Measurements from ENCODE around the gene DNAJC13. TPM values are rescaled to one million over a fixed set of nuclear protein-coding genes. Genes with fewer than 3 reads are reported as not detected.

The DNAJC13 gene
- total RNA-seq, 4 donors from 2014 or later: 43.6 to 73.7 (median 61.1) TPM

DNA sequence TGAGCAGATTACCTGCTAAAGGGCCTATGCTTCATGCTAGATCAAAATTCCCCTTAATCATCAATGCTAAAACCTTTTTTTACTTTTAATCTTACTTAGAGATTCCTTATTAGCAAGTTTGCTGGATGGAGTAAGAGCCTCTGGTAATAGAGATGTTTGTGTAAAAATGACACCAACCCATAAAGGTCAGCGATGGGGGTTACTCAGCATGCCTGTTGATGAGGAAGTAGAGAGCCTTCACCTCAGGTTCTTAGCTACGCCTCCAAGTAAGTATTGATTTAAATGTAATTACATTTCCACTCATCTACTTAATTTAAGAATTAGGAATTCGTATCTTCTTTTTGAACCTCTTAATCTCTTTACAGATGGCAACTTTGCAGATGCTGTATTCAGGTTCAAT, 38.8 kb downstream of the DNAJC13 start:
- no peak overlapping the region for H3K4me3 ChIP-seq
- no peak overlapping the region for H3K27ac ChIP-seq
- TF ChIP-seq POLR2A (IDR thresholded peaks at IDR 0.05): no peak
- TF ChIP-seq, protein P1, sequence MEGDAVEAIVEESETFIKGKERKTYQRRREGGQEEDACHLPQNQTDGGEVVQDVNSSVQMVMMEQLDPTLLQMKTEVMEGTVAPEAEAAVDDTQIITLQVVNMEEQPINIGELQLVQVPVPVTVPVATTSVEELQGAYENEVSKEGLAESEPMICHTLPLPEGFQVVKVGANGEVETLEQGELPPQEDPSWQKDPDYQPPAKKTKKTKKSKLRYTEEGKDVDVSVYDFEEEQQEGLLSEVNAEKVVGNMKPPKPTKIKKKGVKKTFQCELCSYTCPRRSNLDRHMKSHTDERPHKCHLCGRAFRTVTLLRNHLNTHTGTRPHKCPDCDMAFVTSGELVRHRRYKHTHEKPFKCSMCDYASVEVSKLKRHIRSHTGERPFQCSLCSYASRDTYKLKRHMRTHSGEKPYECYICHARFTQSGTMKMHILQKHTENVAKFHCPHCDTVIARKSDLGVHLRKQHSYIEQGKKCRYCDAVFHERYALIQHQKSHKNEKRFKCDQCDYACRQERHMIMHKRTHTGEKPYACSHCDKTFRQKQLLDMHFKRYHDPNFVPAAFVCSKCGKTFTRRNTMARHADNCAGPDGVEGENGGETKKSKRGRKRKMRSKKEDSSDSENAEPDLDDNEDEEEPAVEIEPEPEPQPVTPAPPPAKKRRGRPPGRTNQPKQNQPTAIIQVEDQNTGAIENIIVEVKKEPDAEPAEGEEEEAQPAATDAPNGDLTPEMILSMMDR (IDR thresholded peaks at IDR 0.05): no peak
- TF ChIP-seq EP300 (IDR thresholded peaks at IDR 0.05): no peak
- TF ChIP-seq POLR2AphosphoS5 (IDR thresholded peaks at IDR 0.05): no peak
- H3K27me3 ChIP-seq: no peaks in the 10 kb centered on the region
- no peaks in the 10 kb centered on the region for H3K9me3 ChIP-seq
- WGBS, 2 donors (ENCODE audit: low coverage in 1 of 2): 91 to 97% methylated on average over 3 of the region's 3 CpGs
- no peaks in the 10 kb centered on the region for H3K4me1 ChIP-seq
- H3K36me3 ChIP-seq: peaks cover 4 to 91% of the 10 kb centered on the region in 2 donors
- no peak for ATAC-seq

DNA sequence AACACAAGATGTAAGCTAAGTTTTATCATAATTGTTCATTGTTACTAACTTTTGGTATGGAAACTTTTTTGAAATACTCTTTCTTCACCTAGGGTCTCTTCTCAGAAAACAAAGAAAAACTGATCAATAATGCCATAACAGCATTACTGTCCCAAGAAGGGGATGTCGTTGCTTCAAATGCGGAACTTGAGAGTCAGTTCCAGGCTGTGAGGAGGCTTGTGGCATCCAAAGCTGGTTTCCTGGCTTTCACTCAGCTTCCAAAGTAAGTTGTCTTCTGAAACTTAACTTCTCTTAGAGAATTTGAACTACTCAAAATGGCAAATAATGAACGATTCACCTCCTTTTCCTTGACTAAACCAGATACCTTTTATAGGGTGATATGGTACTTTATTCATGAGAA, 39.3 kb downstream of the DNAJC13 start:
- ATAC-seq: no peak
- Histone ChIP-seq H3K27me3 (no peaks in the 10 kb centered on the region), H3K27ac (no peak overlapping the region), H3K36me3 (peaks cover 4 to 94% of the 10 kb centered on the region in 2 donors), H3K4me3 (no peak overlapping the region), H3K4me1 (no peaks in the 10 kb centered on the region), H3K9me3 (no peaks in the 10 kb centered on the region)
- TF ChIP-seq, protein P1 (IDR thresholded peaks at IDR 0.05): no peak
- TF ChIP-seq POLR2A (IDR thresholded peaks at IDR 0.05) (no peak), EP300 (IDR thresholded peaks at IDR 0.05) (no peak), POLR2AphosphoS5 (IDR thresholded peaks at IDR 0.05) (no peak)
- WGBS, 2 donors (ENCODE audit: low coverage in 1 of 2): 91 to 100% methylated on average over 1 to 3 of the region's 3 CpGs

DNA sequence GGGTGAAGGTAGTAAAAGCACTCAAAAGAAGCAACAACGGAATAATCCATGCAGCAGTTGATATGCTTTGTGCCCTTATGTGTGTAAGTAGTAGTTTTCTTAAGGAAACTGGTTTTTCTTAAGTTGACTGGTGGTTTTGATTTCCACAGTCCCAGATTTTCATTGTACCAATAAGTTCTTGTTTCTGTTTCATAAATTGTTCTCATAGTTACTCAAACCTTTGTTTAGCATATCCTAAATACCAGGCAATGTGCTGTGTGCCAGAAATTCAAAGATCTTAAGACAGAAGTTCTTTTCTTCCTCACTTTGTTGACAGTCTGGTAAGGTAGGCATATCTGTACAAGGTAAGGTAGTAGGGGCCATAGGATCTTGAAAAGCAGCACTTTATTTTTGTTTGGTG, 40.0 kb downstream of the DNAJC13 start:
- TF ChIP-seq, protein P1 (IDR thresholded peaks at IDR 0.05): no peak
- TF ChIP-seq EP300 (IDR thresholded peaks at IDR 0.05) (no peak), POLR2A (IDR thresholded peaks at IDR 0.05) (no peak), POLR2AphosphoS5 (IDR thresholded peaks at IDR 0.05) (no peak)
- Histone ChIP-seq H3K4me3 (no peak overlapping the region), H3K27me3 (no peaks in the 10 kb centered on the region), H3K27ac (no peak overlapping the region), H3K4me1 (no peaks in the 10 kb centered on the region), H3K9me3 (no peaks in the 10 kb centered on the region), H3K36me3 (peaks cover 4 to 93% of the 10 kb centered on the region in 2 donors)
- no peak for ATAC-seq
- 94 to 95% methylated on average over 1 of the region's 1 CpG for WGBS, 2 donors (ENCODE audit: low coverage in 1 of 2)

DNA sequence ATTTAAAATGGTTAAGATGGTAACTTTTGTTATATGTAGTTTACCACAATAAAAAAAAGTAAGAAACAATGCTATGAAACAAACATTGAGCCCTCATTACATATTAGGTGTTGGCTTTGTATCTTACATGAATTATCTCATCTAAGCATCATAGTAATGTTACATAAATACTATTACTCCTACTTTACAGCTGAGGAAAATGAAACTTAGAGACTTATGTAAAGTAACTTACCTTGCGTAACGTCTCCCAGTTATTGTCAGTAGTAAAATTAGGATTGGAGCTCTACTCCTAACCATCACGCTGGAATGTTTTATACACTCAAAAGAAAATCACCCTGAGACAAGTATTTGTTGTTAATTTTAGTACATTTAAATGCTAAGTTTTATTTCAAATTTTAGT, 42.2 kb downstream of the DNAJC13 start:
- Histone ChIP-seq H3K9me3 (no peaks in the 10 kb centered on the region), H3K27ac (no peak overlapping the region), H3K27me3 (no peaks in the 10 kb centered on the region), H3K4me3 (no peak overlapping the region), H3K4me1 (no peaks in the 10 kb centered on the region), H3K36me3 (peaks cover 4 to 96% of the 10 kb centered on the region in 2 donors)
- 92 to 98% methylated on average over 3 of the region's 3 CpGs for WGBS, 2 donors (ENCODE audit: low coverage in 1 of 2)
- ATAC-seq: no peak
- TF ChIP-seq, protein P1 (IDR thresholded peaks at IDR 0.05): no peak
- TF ChIP-seq POLR2AphosphoS5 (IDR thresholded peaks at IDR 0.05): no peak
- no peak for TF ChIP-seq POLR2A (IDR thresholded peaks at IDR 0.05)
- no peak for TF ChIP-seq EP300 (IDR thresholded peaks at IDR 0.05)

DNA sequence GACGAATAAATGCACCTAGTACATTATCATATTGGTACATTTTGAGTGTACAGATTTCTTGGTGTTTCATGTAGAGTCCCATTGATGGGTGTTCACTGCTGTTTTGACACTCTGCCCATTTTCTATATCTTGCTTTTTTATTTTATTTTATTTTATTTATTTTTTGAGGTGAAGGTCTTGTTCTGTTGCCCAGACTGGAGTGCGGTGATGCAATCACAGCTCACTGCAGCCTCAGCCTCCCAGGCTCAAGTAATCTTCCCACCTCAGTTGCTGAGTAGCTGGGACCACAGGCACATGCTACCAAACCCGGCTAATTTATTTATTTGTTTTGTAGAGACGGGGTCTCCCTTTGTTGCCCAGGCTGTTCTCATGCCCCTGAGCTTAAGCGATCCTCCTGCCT, 44.2 kb downstream of the DNAJC13 start:
- WGBS, 2 donors (ENCODE audit: low coverage in 1 of 2): 85 to 87% methylated on average over 3 to 5 of the region's 5 CpGs
- H3K27ac ChIP-seq: no peak overlapping the region
- peaks cover 3 to 94% of the 10 kb centered on the region in 2 donors for H3K36me3 ChIP-seq
- H3K4me3 ChIP-seq: no peak overlapping the region
- no peaks in the 10 kb centered on the region for H3K27me3 ChIP-seq
- no peaks in the 10 kb centered on the region for H3K4me1 ChIP-seq
- TF ChIP-seq EP300 (IDR thresholded peaks at IDR 0.05) (no peak), POLR2AphosphoS5 (IDR thresholded peaks at IDR 0.05) (no peak), POLR2A (IDR thresholded peaks at IDR 0.05) (no peak)
- TF ChIP-seq, protein P1 (IDR thresholded peaks at IDR 0.05): no peak
- no peaks in the 10 kb centered on the region for H3K9me3 ChIP-seq
- ATAC-seq: no peak

Measured in gastroesophageal sphincter (tissue), 4 donors.